Esophagus muscularis mucosa (tissue), 4 donors: ENCODE results near the gene RPL27. TPM values are rescaled to one million over a fixed set of nuclear protein-coding genes. Genes with fewer than 3 reads are reported as not detected.

Source experiments
- DNase-seq: peaks from one replicate; pipeline ENCODE4 v3.0.0-alpha.2; 2017; ENCODE audit errors: extremely low spot score
- H3K27ac ChIP-seq, 4 donors: fragments of 200-600 bp; sonication (generic); replicated peaks in 1 of 4; 1 replicate in 3 of 4; 2 replicates in 1 of 4; pipeline ENCODE4 v1.5.1; 2016 to 2019; ENCODE audit warnings: mild to moderate bottlenecking in 1 of 4
- H3K27me3 ChIP-seq, 4 donors: fragments of 200-600 bp; sonication (generic); one replicate each; pipeline versions ENCODE4 v1.5.1 to v1.6.0; 2016 to 2019
- H3K36me3 ChIP-seq, 4 donors: fragments of 200-600 bp; sonication (generic); one replicate each; pipeline ENCODE4 v1.5.1; 2016 to 2019
- H3K4me1 ChIP-seq, 4 donors: fragments of 200-600 bp; sonication (generic); one replicate each; pipeline ENCODE4 v1.5.1; 2016 to 2019
- H3K4me3 ChIP-seq, 4 donors: fragments of 200-600 bp; sonication (generic); 1 replicate in 2 of 4; 2 replicates in 2 of 4; pipeline ENCODE4 v1.5.1; 2016 to 2019; ENCODE audit warnings: mild to moderate bottlenecking in 4 of 4, moderate library complexity in 1 of 4
- H3K9me3 ChIP-seq, 4 donors: fragments of 200-600 bp; sonication (generic); 1 replicate in 3 of 4; 2 replicates in 1 of 4; pipeline ENCODE4 v1.5.1; 2016 to 2019
- CTCF ChIP-seq, 3 experiments: fragments of 200-600 bp in 2 of 3; fragments of 450-650 bp in 1 of 3; sonication (generic) in 2 of 3; IDR thresholded peaks; one replicate each; pipeline ENCODE4 v1.5.1; 2017 to 2019; ENCODE audit warnings: antibody characterized with exemption in 3 of 3, mild to moderate bottlenecking in 2 of 3, moderate library complexity in 1 of 3
- EP300 ChIP-seq: sonication (generic); formaldehyde crosslinking; IDR thresholded peaks from one replicate; pipeline ENCODE4 v1.6.1; 2017; ENCODE audit warnings: antibody characterized with exemption
- POLR2A ChIP-seq: fragments of 450-650 bp; IDR thresholded peaks from one replicate; pipeline ENCODE4 v1.6.1; 2017; ENCODE audit warnings: antibody characterized with exemption, moderate library complexity, mild to moderate bottlenecking, low read depth
- POLR2AphosphoS5 ChIP-seq, 2 donors: sonication (generic); formaldehyde crosslinking; IDR thresholded peaks; one replicate each; pipeline ENCODE4 v1.6.1; 2017; ENCODE audit warnings: antibody characterized with exemption in 2 of 2
- WGBS: methylation state at CpG from one replicate; pipeline ENCODE4 v1.1.5; 2018; 5-methylcytosine and 5-hydroxymethylcytosine counted together
- intact Hi-C: fragments of 100-400 bp; cut with DNase I; formaldehyde crosslinking; loops from one replicate; pipeline ENCODE4 v1.15.1; 2023
- total RNA-seq, 4 donors: library from RNA; depleted of rRNA; stranded (reverse); fragments of >200 nt; gene quantifications; one replicate each; pipeline versions ENCODE4 v1.1.0 to v1.2.1, GENCODE V29; 2016

Gene RPL27
- 1,000 to 10,000 TPM; 1,126 to 2,755 (median 1,417) TPM for total RNA-seq

DNA sequence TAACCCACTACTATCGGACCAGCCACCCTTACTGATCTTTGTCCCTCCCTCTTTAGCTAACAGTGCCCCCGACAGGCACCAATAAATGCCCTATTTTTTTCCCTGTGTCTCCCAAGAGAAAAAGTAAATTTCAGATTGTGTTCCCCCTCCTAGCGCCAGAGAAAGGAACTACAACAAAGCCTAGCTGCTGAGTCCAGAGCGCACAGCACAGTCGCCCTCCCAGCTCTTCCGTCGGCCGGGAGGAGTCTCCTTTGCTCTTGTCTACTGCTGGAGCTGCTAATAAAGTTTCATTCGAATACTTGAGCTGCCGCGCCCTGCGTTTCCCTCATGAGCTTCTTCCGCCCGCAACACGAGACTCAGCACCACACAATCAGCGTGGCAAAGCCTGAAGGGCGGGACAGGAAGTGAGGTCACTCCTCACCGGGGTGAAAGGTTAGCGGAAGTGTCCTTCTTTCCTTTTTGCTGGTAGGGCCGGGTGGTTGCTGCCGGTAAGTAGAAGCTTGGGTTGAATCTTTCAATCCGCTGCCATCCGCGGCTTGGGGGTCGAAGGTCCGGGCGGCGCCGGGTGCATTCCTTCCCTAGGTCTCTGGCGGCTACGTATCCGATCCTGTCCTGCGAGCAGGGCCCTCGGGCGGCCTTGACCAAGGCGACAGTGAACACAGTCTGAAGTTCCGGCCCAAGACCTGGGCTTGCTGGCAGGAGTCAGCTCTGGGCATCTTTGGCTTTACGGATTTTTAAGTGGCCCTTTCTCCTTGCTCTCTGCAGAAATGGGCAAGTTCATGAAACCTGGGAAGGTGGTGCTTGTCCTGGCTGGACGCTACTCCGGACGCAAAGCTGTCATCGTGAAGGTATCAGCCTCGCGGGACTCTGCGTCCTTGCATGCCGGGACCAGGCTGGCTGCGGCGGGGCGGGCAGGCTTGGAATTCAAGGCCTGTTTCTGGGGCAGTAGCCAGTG, at the start of gene RPL27:
Gene RPL27 (plus strand): TSS at position 436 of the 955 bp plus-strand sequence. CDS start 332 bp downstream, at position 768.
- Histone ChIP-seq H3K27ac (peak within 1 kb of the TSS; percentile 87 to 94 (median 90)), H3K4me1 (peaks cover 17 to 34% (median 30%) of the 10 kb centered on the region in 4 donors), H3K36me3 (peaks cover 31 to 58% (median 48%) of the 10 kb centered on the region in 4 donors), H3K4me3 (peak within 1 kb of the TSS; percentile 64 to 76 (median 75)), H3K27me3 (no peaks in the 10 kb centered on the region), H3K9me3 (no peaks in the 10 kb centered on the region)
- WGBS, result under 1% methylated on average over 42 of the region's 49 CpGs
- TF ChIP-seq POLR2AphosphoS5 (IDR thresholded peaks at IDR 0.05) (peak; percentile 97 to 100), CTCF (IDR thresholded peaks at IDR 0.05) (peak; percentile 94 to 98 (median 95)), POLR2A (peak; percentile 86), EP300 (no peak)
- intact Hi-C loops, result no loop called here
- peak; percentile 100 for DNase-seq

GRCh38 chr17:42950044-42950783, 48.0 kb upstream of the RPL27 start:
- WGBS, result 95% methylated on average over 13 of the region's 13 CpGs

GRCh38 chr17:42953669-42954068, 44.5 kb upstream of the RPL27 start:
- intact Hi-C loops, result no loop called here
- Histone ChIP-seq H3K27ac (no peak overlapping the region), H3K4me1 (no peaks in the 10 kb centered on the region), H3K36me3 (peaks cover 60 to 97% (median 95%) of the 10 kb centered on the region in 4 donors), H3K4me3 (no peak overlapping the region), H3K27me3 (no peaks in the 10 kb centered on the region), H3K9me3 (no peaks in the 10 kb centered on the region)
- TF ChIP-seq EP300, result no peak
- TF ChIP-seq POLR2A, result no peak
- TF ChIP-seq POLR2AphosphoS5 (IDR thresholded peaks at IDR 0.05), result no peak
- no peak for TF ChIP-seq CTCF (IDR thresholded peaks at IDR 0.05)
- no peak for DNase-seq
- WGBS, result 92% methylated on average over 1 of the region's 1 CpG

More at GRCh38 chr17:42950044-42950783, 48.0 kb upstream of the RPL27 start:
- intact Hi-C loops, result no loop called here
- peaks cover 38 to 74% (median 73%) of the 10 kb centered on the region in 4 donors for H3K36me3 ChIP-seq
- no peak overlapping the region for H3K4me3 ChIP-seq
- no peaks in the 10 kb centered on the region for H3K9me3 ChIP-seq
- no peaks in the 10 kb centered on the region for H3K27me3 ChIP-seq
- peaks cover 4 to 13% (median 12%) of the 10 kb centered on the region in 4 donors for H3K4me1 ChIP-seq
- TF ChIP-seq POLR2AphosphoS5 (IDR thresholded peaks at IDR 0.05) (no peak), EP300 (no peak), CTCF (IDR thresholded peaks at IDR 0.05) (no peak), POLR2A (no peak)
- no peak for DNase-seq
- no peak overlapping the region for H3K27ac ChIP-seq

GRCh38 chr17:42964161-42964932, 33.9 kb upstream of the RPL27 start, which contains the start of gene AARSD1:
Gene AARSD1 (minus strand): TSS chr17:42964454. CDS start chr17:42964440, 14 bp downstream.
- TF ChIP-seq POLR2A (peak; percentile 72), EP300 (no peak), POLR2AphosphoS5 (IDR thresholded peaks at IDR 0.05) (peak; percentile 98 to 100), CTCF (IDR thresholded peaks at IDR 0.05) (peak in 1 of 3 experiments; percentile 30)
- Histone ChIP-seq H3K4me1 (peaks cover 6 to 21% (median 18%) of the 10 kb centered on the region in 4 donors), H3K9me3 (no peaks in the 10 kb centered on the region), H3K4me3 (peak within 1 kb of the TSS; percentile 64 to 73 (median 65)), H3K27ac (peak within 1 kb of the TSS; percentile 84 to 89 (median 86)), H3K27me3 (no peaks in the 10 kb centered on the region), H3K36me3 (peaks cover 29 to 37% (median 33%) of the 10 kb centered on the region in 4 donors)
- peak; percentile 94 for DNase-seq
- WGBS, result 1% methylated on average over 42 of the region's 43 CpGs
- intact Hi-C loops, result no loop called here
